Measurements from ENCODE around the gene MKX. TPM values are rescaled to one million over a fixed set of nuclear protein-coding genes. Genes with fewer than 3 reads are reported as not detected.

Gene MKX
- total RNA-seq, 1 experiment from 2014 or later = not detected

GRCh38 chr10:27743012-27743876 lies 2.4 kb downstream of the MKX start:
- no peak for DNase-seq (ENCODE audit: low spot score)
- in situ Hi-C loops (cut with HindIII; ENCODE audit: low sequenced_read_pairs) = no loop called here

- peak; percentile 51 for DNase-seq (ENCODE audit: low spot score)
- in situ Hi-C loops (cut with HindIII; ENCODE audit: low sequenced_read_pairs) = no loop called here
Measured at GRCh38 chr10:27742195-27743011, 3.2 kb downstream of the MKX start.

- no peak for DNase-seq (ENCODE audit: low spot score)
- in situ Hi-C loops (cut with HindIII; ENCODE audit: low sequenced_read_pairs) = no loop called here
Measured at GRCh38 chr10:27741173-27742091, 4.2 kb downstream of the MKX start.

- in situ Hi-C loops (cut with HindIII; ENCODE audit: low sequenced_read_pairs) = no loop called here
- DNase-seq (ENCODE audit: low spot score) = no peak
Measured at GRCh38 chr10:27736396-27736795, 9.2 kb downstream of the MKX start.

- no peak for DNase-seq (ENCODE audit: low spot score)
- in situ Hi-C loops (cut with HindIII; ENCODE audit: low sequenced_read_pairs) = no loop called here
Measured at GRCh38 chr10:27730041-27730440, 15.6 kb downstream of the MKX start.

- no peak for DNase-seq (ENCODE audit: low spot score)
- in situ Hi-C loops (cut with HindIII; ENCODE audit: low sequenced_read_pairs) = no loop called here
Measured at GRCh38 chr10:27728338-27728737, 17.3 kb downstream of the MKX start.

GRCh38 chr10:27724287-27724686 lies 21.3 kb downstream of the MKX start:
- DNase-seq (ENCODE audit: low spot score) = no peak
- in situ Hi-C loops (cut with HindIII; ENCODE audit: low sequenced_read_pairs) = no loop called here

GRCh38 chr10:27723436-27723835 lies 22.2 kb downstream of the MKX start:
- in situ Hi-C loops (cut with HindIII; ENCODE audit: low sequenced_read_pairs) = no loop called here
- no peak for DNase-seq (ENCODE audit: low spot score)

GRCh38 chr10:27720529-27720928 lies 25.1 kb downstream of the MKX start:
- in situ Hi-C loops (cut with HindIII; ENCODE audit: low sequenced_read_pairs) = no loop called here
- DNase-seq (ENCODE audit: low spot score) = no peak

- no peak for DNase-seq (ENCODE audit: low spot score)
- in situ Hi-C loops (cut with HindIII; ENCODE audit: low sequenced_read_pairs) = no loop called here
Measured at GRCh38 chr10:27719052-27719451, 26.6 kb downstream of the MKX start.

GRCh38 chr10:27717861-27718260 lies 27.8 kb downstream of the MKX start:
- DNase-seq (ENCODE audit: low spot score) = no peak
- in situ Hi-C loops (cut with HindIII; ENCODE audit: low sequenced_read_pairs) = no loop called here

GRCh38 chr10:27717224-27717623 lies 28.4 kb downstream of the MKX start:
- in situ Hi-C loops (cut with HindIII; ENCODE audit: low sequenced_read_pairs) = no loop called here
- no peak for DNase-seq (ENCODE audit: low spot score)

- DNase-seq (ENCODE audit: low spot score) = no peak
- in situ Hi-C loops (cut with HindIII; ENCODE audit: low sequenced_read_pairs) = no loop called here
Measured at GRCh38 chr10:27716521-27716920, 29.1 kb downstream of the MKX start.

- in situ Hi-C loops (cut with HindIII; ENCODE audit: low sequenced_read_pairs) = no loop called here
- DNase-seq (ENCODE audit: low spot score) = no peak
Measured at GRCh38 chr10:27715505-27715904, 30.1 kb downstream of the MKX start.

GRCh38 chr10:27714349-27714748 lies 31.3 kb downstream of the MKX start:
- in situ Hi-C loops (cut with HindIII; ENCODE audit: low sequenced_read_pairs) = no loop called here
- no peak for DNase-seq (ENCODE audit: low spot score)

- DNase-seq (ENCODE audit: low spot score) = no peak
- in situ Hi-C loops (cut with HindIII; ENCODE audit: low sequenced_read_pairs) = no loop called here
Measured at GRCh38 chr10:27713941-27714340, 31.7 kb downstream of the MKX start.

GRCh38 chr10:27710014-27710413 lies 35.6 kb downstream of the MKX start:
- in situ Hi-C loops (cut with HindIII; ENCODE audit: low sequenced_read_pairs) = no loop called here
- DNase-seq (ENCODE audit: low spot score) = no peak

- no peak for DNase-seq (ENCODE audit: low spot score)
- in situ Hi-C loops (cut with HindIII; ENCODE audit: low sequenced_read_pairs) = no loop called here
Measured at GRCh38 chr10:27709304-27709703, 36.3 kb downstream of the MKX start.

- in situ Hi-C loops (cut with HindIII; ENCODE audit: low sequenced_read_pairs) = no loop called here
Measured at GRCh38 chr10:27701938-27702537, 43.6 kb downstream of the MKX start.

More at GRCh38 chr10:27701938-27702537, 43.6 kb downstream of the MKX start:
- DNase-seq (ENCODE audit: low spot score) = no peak
